Measurements from ENCODE around the gene DBX1.

DBX1 gene, protein sequence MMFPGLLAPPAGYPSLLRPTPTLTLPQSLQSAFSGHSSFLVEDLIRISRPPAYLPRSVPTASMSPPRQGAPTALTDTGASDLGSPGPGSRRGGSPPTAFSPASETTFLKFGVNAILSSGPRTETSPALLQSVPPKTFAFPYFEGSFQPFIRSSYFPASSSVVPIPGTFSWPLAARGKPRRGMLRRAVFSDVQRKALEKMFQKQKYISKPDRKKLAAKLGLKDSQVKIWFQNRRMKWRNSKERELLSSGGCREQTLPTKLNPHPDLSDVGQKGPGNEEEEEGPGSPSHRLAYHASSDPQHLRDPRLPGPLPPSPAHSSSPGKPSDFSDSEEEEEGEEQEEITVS

DNA sequence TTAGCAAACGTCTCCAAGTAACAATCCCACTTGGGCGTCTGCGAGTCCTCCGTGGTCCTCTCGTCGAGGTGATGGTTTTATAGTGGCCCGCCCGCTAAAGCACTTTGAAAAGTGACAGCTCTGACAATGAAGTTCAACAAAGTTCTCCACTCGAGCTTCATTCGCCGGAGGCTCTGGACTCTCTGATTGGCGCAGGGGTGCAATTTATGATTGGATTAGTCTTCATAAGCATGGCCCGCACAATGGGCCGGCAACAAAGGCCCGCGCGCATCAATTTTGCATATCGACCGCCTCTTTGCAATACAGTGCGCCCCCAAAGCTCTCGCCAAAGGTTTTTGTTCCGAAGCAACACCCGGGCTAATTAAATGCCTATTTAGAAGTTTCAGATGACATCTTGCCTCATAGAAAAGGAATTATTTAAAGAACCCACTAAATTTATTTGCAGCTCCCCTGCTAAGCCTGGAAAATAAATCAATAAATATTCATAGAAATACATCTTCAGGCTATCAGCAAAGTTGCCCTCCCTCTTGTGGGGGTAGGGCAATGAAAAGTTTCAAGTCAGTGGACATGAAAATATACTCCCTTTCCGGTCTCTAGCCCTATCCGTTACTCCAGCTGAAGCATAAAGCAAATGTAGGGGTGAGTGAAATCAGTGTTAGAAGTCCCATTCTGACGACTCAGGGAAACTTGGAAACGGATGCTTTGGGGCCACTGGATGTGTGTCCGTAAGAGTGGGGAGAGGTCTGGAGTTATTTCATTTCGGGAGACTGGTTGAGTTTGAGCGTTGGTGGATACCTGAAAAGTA lies at the start of gene DBX1:
Gene DBX1 (minus strand): TSS at position 51 of the 805 bp plus-strand sequence. CDS start 151 bp downstream, outside the sequence.
- no peak for DNase-seq (ENCODE audit: low read depth)
- TF ChIP-seq, protein P1, sequence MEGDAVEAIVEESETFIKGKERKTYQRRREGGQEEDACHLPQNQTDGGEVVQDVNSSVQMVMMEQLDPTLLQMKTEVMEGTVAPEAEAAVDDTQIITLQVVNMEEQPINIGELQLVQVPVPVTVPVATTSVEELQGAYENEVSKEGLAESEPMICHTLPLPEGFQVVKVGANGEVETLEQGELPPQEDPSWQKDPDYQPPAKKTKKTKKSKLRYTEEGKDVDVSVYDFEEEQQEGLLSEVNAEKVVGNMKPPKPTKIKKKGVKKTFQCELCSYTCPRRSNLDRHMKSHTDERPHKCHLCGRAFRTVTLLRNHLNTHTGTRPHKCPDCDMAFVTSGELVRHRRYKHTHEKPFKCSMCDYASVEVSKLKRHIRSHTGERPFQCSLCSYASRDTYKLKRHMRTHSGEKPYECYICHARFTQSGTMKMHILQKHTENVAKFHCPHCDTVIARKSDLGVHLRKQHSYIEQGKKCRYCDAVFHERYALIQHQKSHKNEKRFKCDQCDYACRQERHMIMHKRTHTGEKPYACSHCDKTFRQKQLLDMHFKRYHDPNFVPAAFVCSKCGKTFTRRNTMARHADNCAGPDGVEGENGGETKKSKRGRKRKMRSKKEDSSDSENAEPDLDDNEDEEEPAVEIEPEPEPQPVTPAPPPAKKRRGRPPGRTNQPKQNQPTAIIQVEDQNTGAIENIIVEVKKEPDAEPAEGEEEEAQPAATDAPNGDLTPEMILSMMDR (IDR thresholded peaks at IDR 0.05; ENCODE audit: control insufficient read depth, extremely low read depth, insufficient read depth), result no peak
- no peak within 1 kb of the TSS for H3K4me3 ChIP-seq (ENCODE audit: low read depth, low read length)

DNA sequence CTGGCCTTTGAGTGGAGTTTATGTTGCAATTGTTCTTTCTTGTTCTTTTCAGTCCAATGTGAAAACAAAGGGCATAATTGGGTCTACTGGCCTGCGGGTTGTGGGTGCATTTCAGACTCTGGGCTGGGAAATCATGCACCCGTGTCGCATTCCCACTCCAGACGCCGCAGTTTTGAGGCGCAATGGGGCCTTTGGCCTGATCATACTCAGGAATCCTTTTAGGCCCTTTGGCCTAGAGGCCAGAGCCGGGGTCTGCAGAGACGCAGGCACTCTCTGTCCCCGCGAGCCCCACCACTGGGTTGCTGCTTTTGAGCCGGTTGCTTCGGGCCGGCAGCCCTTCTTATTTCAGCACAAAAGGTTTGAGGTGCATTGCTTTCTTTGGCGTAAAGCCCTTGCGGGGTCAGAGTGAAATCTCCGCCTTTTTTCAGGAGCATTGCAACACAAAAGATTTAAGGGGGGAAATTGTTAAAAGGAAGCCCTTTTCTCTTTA lies 48.4 kb upstream of the DBX1 start:
- TF ChIP-seq, protein P1 (IDR thresholded peaks at IDR 0.05; ENCODE audit: control insufficient read depth, extremely low read depth, insufficient read depth), result no peak
- no peak overlapping the region for H3K4me3 ChIP-seq (ENCODE audit: low read depth, low read length)
- DNase-seq (ENCODE audit: low read depth), result no peak

DNA sequence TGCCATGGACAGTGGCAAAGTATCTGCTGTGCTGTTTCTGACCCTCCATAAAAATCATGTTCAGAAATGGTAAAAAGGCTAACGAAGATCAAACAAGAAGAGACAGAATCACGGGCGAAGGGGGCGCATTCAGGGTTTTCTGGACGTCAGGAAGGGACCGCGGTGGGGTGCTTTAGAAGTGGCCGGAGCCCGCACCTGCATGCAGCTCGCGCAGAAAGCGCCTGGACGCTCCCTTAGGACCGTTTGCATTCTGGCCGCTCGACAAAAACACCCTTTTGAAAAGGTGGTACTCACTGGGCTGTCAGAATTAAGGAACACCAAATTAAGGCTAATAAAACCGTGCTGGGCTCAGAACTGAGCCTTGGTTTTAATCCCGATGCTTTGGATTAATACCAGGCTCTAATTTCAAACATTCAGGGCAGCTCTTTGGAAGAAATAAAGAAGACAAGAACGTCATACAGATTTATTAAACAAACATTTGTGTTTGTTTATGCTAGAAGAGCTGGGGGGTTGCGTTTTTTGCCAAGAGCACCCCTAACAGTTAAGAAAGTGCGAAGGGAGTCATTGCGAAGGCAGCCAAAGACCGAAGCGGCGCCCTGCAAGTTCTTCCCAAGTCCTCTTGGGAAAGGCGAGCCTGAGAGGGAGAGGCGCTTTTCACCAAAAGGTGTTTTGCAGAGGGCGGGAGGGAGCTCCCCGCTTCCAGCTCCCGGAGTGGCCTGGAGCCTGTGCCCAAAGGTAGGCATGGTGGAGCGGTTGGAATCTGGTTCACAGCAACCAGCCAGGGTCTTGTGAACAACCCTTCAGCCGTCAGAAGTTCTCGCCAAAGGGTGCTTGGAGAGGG lies 47.7 kb upstream of the DBX1 start:
- no peak overlapping the region for H3K4me3 ChIP-seq (ENCODE audit: low read depth, low read length)
- TF ChIP-seq, protein P1 (IDR thresholded peaks at IDR 0.05; ENCODE audit: control insufficient read depth, extremely low read depth, insufficient read depth), result no peak

DNA sequence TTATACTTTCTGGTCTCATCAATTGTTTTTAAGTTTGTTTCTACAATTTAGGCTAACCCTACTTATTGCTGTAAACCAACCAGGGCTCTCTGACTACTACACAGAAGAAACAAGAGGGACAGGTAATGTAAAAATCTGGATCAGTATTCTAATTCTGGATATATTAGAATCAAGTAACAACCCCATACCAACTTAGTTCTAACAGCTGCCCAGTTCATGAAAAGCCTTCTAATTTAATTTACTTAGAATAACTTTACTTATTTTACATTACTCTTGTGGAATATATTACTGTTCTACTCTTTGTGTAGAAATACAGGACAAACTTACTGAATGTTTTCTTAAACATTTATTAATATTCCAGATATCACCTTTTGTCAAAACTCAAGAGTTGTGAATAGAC lies 45.5 kb upstream of the DBX1 start:
- no peak overlapping the region for H3K4me3 ChIP-seq (ENCODE audit: low read depth, low read length)
- no peak for DNase-seq (ENCODE audit: low read depth)
- TF ChIP-seq, protein P1 (IDR thresholded peaks at IDR 0.05; ENCODE audit: control insufficient read depth, extremely low read depth, insufficient read depth), result no peak

More for the DNA sequence above, 47.7 kb upstream of the DBX1 start:
- no peak for DNase-seq (ENCODE audit: low read depth)

DNA sequence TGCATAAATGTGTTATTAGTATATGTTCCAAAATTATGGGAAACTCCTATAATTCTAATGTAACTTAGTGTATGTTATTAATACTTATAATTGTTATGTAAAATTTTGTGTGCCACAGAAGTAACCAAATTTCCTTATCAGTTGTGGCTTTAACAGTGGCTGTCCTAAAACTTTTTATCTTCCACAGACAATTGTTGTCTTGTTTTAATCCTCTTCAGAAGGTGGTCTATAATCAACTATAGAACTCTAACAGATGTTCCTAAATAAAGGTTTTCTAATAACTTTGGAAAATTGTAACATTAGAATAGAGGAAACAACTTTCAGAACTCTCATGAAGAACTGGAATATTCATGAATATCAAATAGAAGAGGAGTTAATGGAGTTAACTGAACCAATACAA lies 44.4 kb upstream of the DBX1 start:
- TF ChIP-seq, protein P1 (IDR thresholded peaks at IDR 0.05; ENCODE audit: control insufficient read depth, extremely low read depth, insufficient read depth), result no peak
- DNase-seq (ENCODE audit: low read depth), result no peak
- no peak overlapping the region for H3K4me3 ChIP-seq (ENCODE audit: low read depth, low read length)

DNA sequence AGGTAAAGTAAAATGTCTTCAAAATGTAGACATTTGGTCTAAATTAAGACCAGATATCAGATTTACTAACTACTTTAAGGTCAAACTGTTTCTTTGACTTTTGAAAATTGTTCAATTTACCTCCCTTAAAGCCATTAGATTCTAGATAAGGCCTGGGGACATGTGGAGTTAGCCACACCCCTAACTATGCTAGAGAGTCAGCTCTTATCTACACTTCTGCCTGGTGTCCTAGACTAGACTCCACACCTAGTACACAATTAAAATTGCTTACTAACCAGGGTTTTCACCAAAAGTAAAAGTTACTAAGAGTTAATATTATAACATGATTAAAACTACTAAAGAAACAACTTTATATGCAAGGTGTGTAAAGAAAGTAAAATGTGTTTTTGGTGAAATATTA lies 43.6 kb upstream of the DBX1 start:
- DNase-seq (ENCODE audit: low read depth), result no peak
- H3K4me3 ChIP-seq (ENCODE audit: low read depth, low read length), result no peak overlapping the region
- TF ChIP-seq, protein P1 (IDR thresholded peaks at IDR 0.05; ENCODE audit: control insufficient read depth, extremely low read depth, insufficient read depth), result no peak

All from LNCaP clone FGC (cell line).